Activated naive CD4-positive, alpha-beta T cell treated with anti-CD3 and anti-CD28 coated beads, Interleukin-2, amount 50 U/mL, for 72 hours (primary cell): ENCODE results near the gene PNPLA7. TPM values are rescaled to one million over a fixed set of nuclear protein-coding genes. Genes with fewer than 3 reads are reported as not detected.
"Not testable (repeated sequence)": the region's sequence is repeated elsewhere in the genome, so short reads cannot be mapped to it uniquely, and the experiment has no call there.

Experiments used
- ATAC-seq, 2 donors: fragments of 150-1000 bp; cut with Tn5 transposase; 2 replicates each; pipeline ENCODE4 v1.10.0; 2021; ENCODE audit warnings: mild to moderate bottlenecking in 2 of 2, moderate library complexity in 2 of 2
- DNase-seq, 2 donors: peaks; one replicate each; pipeline ENCODE4 v3.0.0; 2021 to 2022; ENCODE audit warnings: low spot score in 2 of 2
- H3K27ac Mint-ChIP-seq, 2 donors: one replicate each; pipeline ENCODE4 v1.8.0; 2022; ENCODE audit warnings: mild to moderate bottlenecking in 2 of 2, mixed read lengths in 2 of 2
- H3K36me3 Mint-ChIP-seq, 2 donors: one replicate each; pipeline ENCODE4 v1.8.0; 2022; ENCODE audit warnings: mixed read lengths in 2 of 2
- H3K9me3 Mint-ChIP-seq, 2 donors: one replicate each; pipeline ENCODE4 v1.8.0; 2022; ENCODE audit warnings: mixed read lengths in 2 of 2
- total RNA-seq, 2 donors: library from RNA; stranded (reverse); gene quantifications; one replicate each; pipeline ENCODE4 v1.2.3, GENCODE V29; 2022

PNPLA7 gene
- total RNA-seq, 2 donors from 2014 or later: 3.7 to 4.4 TPM

DNA sequence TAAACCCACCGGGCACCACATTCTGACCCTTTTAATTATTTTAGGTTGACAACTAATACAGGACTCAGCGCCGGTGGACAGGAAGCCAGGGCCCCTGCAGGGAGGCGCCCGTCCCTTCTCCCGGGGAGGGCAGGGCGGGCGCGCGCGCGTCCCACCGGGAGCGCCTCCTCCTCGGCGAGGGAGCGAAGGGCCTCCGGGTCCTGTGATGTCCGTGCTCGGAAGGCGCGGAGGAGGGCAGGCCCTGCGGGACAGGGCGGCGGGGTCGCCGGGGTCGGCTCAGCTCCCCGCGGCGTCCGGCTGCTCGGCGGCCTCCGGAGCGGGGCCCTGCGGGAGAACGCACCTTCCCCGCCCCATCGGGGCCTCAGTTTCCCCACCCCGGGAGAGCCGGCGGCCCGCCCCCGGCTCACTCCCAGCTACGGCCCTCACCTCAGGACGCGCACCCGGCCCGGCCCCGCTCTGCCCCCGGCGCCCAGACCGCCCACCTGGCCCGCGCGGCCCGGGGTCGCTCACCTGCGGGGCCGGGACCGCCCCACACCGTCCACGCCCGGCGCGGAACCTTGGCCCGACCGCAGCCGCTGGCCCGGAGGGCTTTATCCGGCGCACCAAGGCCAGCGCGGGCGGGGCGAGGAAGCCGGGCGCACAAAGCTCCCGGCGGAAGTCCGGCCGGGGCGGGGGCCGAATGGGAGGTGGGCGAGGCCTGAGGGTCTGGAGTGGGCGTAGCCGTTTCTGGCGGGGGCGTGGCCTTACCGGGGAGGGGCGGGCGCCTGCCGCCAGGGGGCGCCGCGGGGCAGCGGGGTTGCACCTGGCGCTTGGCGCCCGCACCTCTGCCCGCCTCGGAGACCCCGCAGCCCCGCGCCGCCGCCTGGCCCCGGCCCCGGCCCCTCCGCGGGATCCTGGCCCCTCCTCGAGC is 127.3 kb downstream of the PNPLA7 start, which contains the start of the genes EXD3 and NOXA1:
TSS of gene EXD3 (minus strand) at position 559 of the 910 bp plus-strand sequence. CDS start 27,805 bp downstream, outside the sequence.
TSS of gene NOXA1 (plus strand) at position 790 of the 910 bp plus-strand sequence. CDS start 137 bp downstream, outside the sequence.
- peak within 1 kb of the TSS in 1 of 2 donors; percentile 76 for H3K27ac Mint-ChIP-seq
- DNase-seq (peak; percentile 88 to 98), ATAC-seq (peak; percentile 89 to 95)
- H3K36me3 Mint-ChIP-seq: no peaks in the 10 kb centered on the region
- no peaks in the 10 kb centered on the region for H3K9me3 Mint-ChIP-seq

- Mint-ChIP-seq H3K36me3 (no peaks in the 10 kb centered on the region), H3K27ac (peak overlapping the region in 1 of 2 donors; percentile 76), H3K9me3 (no peaks in the 10 kb centered on the region)
- DNase-seq (no peak), ATAC-seq (no peak)
Observed at GRCh38 chr9:137421838-137422603, 128.2 kb downstream of the PNPLA7 start.

- no peaks in the 10 kb centered on the region for H3K9me3 Mint-ChIP-seq
- ATAC-seq: peak; percentile 28 to 65
- H3K36me3 Mint-ChIP-seq: no peaks in the 10 kb centered on the region
- DNase-seq: no peak
- H3K27ac Mint-ChIP-seq: no peak overlapping the region
Observed at GRCh38 chr9:137417161-137418021, 132.8 kb downstream of the PNPLA7 start.

DNA sequence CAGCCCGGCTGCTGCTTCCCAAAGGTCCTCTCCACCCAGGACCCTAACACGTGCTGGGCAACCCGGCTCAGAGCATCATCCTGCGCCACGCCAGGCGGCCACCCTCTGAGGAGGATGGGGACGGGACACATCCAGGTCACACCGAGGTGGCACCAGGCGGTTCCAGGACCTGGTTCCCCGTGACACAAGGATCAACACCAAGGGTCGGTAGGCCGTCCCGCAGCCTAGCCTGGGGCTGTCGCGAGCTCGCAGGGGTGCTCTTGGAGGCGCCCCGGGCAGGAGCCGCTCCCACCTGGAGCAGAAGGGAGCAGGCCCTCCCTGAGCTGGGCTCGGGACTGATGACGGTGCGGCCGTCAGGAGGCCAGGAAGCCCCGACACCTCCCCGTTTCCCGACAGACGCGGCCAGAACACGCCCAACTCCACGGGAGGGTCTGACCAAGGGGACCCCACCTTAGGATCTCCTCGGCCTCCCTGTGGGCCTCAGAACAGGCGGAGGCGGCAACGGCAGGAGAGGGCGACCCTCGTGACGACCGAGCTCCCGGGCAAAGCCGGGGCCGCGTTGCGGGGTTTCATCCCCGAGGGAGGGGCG is 133.5 kb downstream of the PNPLA7 start:
- DNase-seq (no peak), ATAC-seq (no peak)
- Mint-ChIP-seq H3K27ac (no peak overlapping the region), H3K36me3 (no peaks in the 10 kb centered on the region), H3K9me3 (no peaks in the 10 kb centered on the region)

GRCh38 chr9:137416006-137416562 is 134.1 kb downstream of the PNPLA7 start:
- DNase-seq (no peak), ATAC-seq (no peak)
- H3K36me3 Mint-ChIP-seq: no peaks in the 10 kb centered on the region
- H3K9me3 Mint-ChIP-seq: no peaks in the 10 kb centered on the region
- H3K27ac Mint-ChIP-seq: no peak overlapping the region

- ATAC-seq (no peak), DNase-seq (no peak)
- Mint-ChIP-seq H3K27ac (no peak overlapping the region), H3K9me3 (no peaks in the 10 kb centered on the region), H3K36me3 (no peaks in the 10 kb centered on the region)
Observed at GRCh38 chr9:137415451-137415850, 134.8 kb downstream of the PNPLA7 start.

DNA sequence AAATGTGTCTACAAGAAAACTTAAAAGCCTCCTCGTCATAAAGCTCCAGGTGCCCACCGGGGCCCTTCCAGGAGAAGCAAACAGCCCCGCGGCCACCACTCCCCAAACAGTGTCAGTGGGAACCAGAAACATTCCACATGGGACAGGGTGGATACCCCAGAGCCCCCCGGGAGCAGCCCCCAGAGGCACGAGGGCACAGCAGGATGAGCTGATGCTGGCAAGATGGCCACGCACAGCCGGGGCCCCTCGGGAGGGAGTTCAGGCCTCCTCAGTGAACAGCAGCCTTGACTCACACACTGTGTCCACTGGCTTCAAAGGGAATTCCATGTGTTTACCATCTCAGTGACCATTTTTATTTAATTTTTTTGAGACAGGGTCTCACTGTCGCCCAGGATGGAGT is 137.8 kb downstream of the PNPLA7 start:
- no peak overlapping the region for H3K27ac Mint-ChIP-seq
- DNase-seq: no peak

DNA sequence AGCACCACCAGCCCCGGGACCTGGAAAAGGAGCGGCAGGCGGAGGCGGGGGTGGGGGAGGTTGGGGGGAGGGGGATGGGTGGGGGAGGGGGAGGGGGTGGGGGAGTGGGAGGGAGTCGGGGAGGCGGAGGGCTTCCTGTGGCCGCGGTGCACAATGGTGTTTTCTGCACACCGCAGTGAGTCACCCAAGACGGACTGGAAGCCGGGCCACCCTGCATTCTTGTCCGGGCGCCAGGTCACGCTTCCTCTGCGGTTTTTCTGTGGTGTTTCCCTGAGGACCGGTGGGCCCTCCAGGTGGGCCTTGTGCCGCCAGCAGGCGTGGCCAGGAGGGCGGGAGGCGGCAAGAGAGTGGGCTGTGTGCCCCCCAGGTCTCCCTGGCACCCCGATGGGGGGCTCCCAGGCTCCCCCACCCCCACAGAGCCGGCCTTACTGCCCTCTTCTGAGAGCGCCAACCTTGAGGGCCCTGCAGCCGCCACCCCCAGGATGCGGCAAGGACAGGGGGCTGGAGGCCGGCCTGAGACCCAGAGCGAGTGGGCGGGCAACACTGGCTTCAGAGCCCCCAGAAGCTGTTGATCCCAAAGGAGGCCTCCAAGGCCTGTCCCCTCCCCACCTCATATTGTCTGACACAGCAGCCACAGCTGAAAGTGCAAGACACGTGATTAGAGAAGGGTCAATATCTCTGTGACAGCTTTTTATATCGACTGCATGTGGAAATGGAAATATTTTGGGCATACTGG is 138.4 kb downstream of the PNPLA7 start:
- Mint-ChIP-seq H3K36me3 (no peaks in the 10 kb centered on the region), H3K9me3 (no peaks in the 10 kb centered on the region), H3K27ac (no peak overlapping the region)
- DNase-seq (peak in 1 of 2 donors; percentile 73), ATAC-seq (peak in 1 of 2 donors; percentile 82)

More for the DNA sequence above, 137.8 kb downstream of the PNPLA7 start:
- no peaks in the 10 kb centered on the region for H3K36me3 Mint-ChIP-seq
- no peak for ATAC-seq
- H3K9me3 Mint-ChIP-seq: no peaks in the 10 kb centered on the region

DNA sequence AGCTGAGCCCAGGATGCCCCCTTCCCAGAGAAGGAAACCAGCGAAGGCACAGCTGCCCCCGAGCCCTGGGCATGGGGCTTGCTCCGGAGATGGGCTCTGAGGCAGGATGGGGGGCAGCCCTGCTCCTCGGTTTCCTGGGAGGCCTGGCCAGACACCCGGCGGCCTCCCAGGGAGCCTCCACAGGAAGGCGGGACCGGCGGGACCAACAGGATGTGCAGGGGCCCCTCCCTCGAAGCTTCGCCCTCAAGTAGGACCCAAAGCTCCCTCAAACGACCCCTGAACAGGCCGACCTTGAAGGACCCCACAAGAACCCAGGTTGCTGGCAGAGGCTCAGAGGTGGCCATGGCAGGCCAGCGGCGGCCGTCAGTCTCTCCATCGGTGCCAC is 138.9 kb downstream of the PNPLA7 start:
- no peak for DNase-seq
- H3K36me3 Mint-ChIP-seq: no peaks in the 10 kb centered on the region
- no peaks in the 10 kb centered on the region for H3K9me3 Mint-ChIP-seq
- no peak overlapping the region for H3K27ac Mint-ChIP-seq
- ATAC-seq: no peak

GRCh38 chr9:137410891-137411249 is 139.3 kb downstream of the PNPLA7 start:
- H3K36me3 Mint-ChIP-seq: no peaks in the 10 kb centered on the region
- no peak for DNase-seq
- H3K27ac Mint-ChIP-seq: no peak overlapping the region
- H3K9me3 Mint-ChIP-seq: no peaks in the 10 kb centered on the region
- no peak for ATAC-seq

DNA sequence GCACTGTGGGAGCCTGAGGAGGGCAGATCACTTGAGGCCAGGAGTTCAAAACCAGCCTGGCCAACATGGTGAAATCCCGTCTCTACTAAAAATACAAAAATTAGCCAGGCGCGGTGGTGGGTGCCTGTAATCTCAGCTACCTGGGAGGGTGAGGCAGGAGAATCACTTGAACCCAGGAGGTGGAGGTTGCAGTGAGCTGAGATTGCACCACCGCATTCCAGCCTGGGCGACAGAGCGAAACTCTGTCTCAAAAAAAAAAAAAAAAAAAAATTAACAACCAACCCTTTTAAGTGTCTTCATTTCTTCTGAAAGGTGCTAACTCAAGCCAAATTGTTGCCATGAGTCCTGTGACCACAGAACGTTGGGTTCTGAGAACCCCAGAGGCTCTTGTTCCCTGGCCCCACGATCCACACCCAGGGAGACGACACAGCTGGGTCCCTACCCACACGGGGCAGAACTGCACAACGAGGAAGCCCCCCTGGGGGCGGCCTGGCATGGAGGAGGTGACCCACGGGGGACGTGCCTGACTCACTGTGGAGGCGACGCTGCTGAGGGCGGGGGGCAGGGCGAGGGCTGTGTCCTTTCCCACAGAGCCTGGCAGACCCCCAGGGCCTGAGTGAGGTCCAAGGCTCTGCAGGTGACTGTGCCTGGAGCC is 139.8 kb downstream of the PNPLA7 start:
- not testable (repeated sequence) for DNase-seq, ATAC-seq, H3K27ac Mint-ChIP-seq, H3K36me3 Mint-ChIP-seq, H3K9me3 Mint-ChIP-seq

Other genes with a start within 250 kb of the PNPLA7 start
- gene NRARP, start 248.1 kb downstream of the PNPLA7 start, total RNA-seq: 1 to 10 TPM in 1 of 2 donors, under 1 TPM in 1; 0.61 to 3.1 TPM
- 10 to 100 TPM in 1 of 2 donors, 1 to 10 TPM in 1; 7.9 to 14.8 TPM for gene EXD3, start 127.2 kb downstream of the PNPLA7 start, total RNA-seq
- gene NOXA1, start 127.0 kb downstream of the PNPLA7 start, total RNA-seq: 1 to 10 TPM in 1 of 2 donors, not detected in 1; 1.5 TPM
- gene ENTPD8, start 109.0 kb downstream of the PNPLA7 start, total RNA-seq: not detected
- gene NSMF, start 91.1 kb downstream of the PNPLA7 start, total RNA-seq: 10 to 100 TPM; 12.0 to 61.3 TPM
- gene MRPL41, start 1.5 kb upstream of the PNPLA7 start, total RNA-seq: 10 to 100 TPM; 21.2 to 31.6 TPM
- 10 to 100 TPM; 30.1 to 64.7 TPM for gene DPH7, start 28.5 kb upstream of the PNPLA7 start, total RNA-seq
- gene ZMYND19, start 40.1 kb upstream of the PNPLA7 start, total RNA-seq: 10 to 100 TPM; 32.9 to 63.5 TPM
- gene ARRDC1, start 55.3 kb upstream of the PNPLA7 start, total RNA-seq: 10 to 100 TPM; 34.4 to 40.9 TPM
- 10 to 100 TPM; 80.4 to 85.0 TPM for gene EHMT1, start 68.6 kb upstream of the PNPLA7 start, total RNA-seq